GM18508 (cell line): Measurements from ENCODE around the gene COPZ1.
"Not testable (repeated sequence)": the region's sequence is repeated elsewhere in the genome, so short reads cannot be mapped to it uniquely, and the experiment has no call there.

Experiments
- ATAC-seq: cut with Tn5 transposase; IDR thresholded peaks from one replicate; pipeline ENCODE4 v1.9.1; 2021; ENCODE audit warnings: moderate number of reproducible peaks; ENCODE audit not compliant: insufficient read depth, unreplicated experiment

The COPZ1 gene, protein sequence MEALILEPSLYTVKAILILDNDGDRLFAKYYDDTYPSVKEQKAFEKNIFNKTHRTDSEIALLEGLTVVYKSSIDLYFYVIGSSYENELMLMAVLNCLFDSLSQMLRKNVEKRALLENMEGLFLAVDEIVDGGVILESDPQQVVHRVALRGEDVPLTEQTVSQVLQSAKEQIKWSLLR

DNA sequence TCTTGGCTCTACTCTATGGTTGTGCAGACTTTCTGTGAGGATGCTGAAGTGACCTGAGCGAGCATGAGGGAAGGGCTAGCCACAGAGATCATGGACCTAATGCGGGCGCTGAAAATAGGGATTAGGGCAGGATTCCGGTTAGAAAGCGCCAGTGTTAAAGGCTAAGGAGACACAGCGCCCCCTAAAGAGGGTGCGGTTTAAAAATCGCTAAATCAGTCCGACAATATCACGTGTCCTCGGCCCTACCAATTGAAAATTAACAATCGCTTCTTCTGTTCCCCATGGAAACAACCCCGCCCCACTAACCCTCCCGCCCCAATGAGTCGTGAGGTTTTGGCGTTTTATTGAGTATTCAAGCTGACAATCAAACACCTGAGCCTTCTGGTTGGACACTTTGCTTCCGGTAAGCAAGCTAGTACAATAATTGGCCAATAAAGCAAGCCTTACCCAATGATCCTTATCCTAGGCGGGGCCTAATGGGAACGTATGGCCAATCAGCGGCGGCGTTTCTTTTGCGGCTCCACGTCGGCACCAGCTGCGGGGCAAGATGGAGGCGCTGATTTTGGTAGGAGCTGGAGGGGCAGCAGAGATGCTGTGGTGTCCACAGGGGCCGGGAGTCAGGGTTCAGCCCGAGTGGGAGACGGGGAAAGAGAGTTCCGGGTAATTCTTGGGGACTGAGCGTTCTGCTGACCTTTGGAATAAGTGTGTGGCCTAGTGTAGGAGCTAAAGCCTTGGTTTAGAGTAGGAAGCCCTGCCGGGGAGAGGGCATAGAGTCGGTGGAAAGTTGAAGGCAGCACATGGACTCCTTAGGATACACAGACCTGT, at the start of gene COPZ1:
Gene COPZ1 (plus strand): TSS at position 515 of the 825 bp plus-strand sequence. CDS start 33 bp downstream, at position 548.
- peak; percentile 93 for ATAC-seq

DNA sequence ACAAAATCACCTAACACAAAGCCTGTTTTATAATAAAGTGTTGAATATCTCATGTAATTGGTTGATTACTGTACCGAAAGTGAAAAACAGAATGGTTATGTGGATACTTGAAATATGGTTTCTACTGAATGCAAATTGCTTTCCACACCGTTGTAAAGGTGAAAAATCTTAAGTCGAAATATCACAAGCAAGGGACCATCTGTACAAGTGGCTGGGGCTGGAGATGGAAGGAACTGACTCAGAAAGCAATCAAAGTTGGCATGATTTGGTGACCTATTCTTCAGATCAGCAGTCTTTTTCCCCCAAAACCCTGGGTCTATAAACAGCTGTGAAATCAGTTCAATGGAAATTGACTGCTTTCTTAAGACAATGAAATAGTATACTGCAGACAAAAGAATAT, 48.6 kb upstream of the COPZ1 start:
- no peak for ATAC-seq

DNA sequence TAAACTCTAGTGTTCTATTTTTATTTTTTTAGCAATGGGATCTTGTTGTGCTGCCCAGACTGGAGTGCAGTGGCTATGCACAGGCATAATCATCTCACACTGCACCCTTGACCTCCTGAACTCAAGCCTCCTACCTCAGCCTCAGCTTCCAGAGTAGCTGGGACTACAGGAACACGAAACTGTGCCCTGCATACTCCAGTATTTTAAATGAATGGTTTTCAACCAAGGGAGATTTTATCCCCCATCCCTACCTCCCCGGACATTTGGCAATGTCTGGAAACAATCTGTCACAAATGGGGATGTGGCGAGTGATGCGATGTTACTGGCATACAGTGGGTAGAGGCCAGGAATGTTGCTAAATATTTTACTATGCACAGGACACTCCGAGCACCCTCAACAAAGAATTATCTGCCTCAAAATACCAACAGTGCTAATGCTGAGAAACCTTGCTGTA, 47.1 kb upstream of the COPZ1 start:
- ATAC-seq: no peak

DNA sequence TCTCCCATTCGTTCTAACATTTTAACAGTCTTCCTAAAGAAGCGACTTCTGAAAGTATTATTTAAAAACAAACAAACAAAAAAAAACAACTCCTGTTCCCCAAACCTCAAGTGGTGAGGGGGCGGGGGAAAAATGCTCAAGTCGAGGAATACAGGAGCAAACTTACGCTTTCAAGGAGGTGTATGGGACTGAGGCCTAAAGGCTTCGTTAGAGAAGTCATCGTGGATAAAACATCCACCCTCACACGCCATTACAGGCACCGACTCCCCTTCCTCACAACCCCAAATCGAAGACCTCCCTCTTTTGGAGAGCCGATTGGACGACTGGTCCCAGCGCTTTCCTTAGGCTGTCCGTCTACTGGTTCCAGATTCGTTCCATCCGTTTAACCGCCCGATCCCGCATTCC, 45.7 kb upstream of the COPZ1 start:
- no peak for ATAC-seq

DNA sequence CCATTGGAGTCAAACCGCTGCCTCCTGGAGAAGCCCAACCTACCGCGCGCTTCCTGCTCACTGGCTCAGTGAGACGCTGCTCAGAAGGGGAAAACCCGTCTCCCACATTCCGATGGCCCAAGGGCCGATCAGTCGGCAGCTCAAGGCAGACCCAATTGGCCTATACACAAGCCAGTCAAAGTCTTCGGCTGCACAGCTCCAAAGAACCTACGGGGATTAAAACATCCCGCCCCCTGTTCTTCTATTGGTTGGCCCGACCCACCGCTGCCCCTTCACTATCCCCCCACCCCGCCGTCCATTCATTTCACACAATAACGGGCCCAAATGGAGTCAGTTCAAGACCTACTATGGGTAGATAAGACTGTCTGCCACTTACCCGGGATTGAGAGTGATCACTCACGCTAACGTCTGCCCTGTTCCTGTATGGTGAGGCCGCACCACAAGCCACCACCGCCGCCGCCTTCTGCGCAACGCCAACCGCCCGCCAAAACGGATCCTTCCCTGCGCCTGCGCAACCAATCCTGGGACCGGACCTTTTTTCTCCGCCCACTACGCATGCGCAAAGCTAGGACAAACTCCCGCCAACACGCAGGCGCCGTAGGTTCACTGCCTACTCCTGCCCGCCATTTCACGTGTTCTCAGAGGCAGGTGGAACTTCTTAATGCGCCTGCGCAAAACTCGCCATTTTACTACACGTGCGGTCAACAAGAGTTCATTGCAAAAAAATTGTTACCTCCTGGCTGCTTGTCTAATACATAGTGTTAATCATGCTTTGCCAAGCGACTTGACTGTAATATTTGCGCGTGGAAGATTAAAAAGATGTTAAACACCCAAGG, 45.1 kb upstream of the COPZ1 start, which contains the start of gene CBX5:
Gene CBX5 (minus strand): TSS at position 491 of the 836 bp plus-strand sequence. CDS start 22,472 bp downstream, outside the sequence.
- ATAC-seq: peak; percentile 78

DNA sequence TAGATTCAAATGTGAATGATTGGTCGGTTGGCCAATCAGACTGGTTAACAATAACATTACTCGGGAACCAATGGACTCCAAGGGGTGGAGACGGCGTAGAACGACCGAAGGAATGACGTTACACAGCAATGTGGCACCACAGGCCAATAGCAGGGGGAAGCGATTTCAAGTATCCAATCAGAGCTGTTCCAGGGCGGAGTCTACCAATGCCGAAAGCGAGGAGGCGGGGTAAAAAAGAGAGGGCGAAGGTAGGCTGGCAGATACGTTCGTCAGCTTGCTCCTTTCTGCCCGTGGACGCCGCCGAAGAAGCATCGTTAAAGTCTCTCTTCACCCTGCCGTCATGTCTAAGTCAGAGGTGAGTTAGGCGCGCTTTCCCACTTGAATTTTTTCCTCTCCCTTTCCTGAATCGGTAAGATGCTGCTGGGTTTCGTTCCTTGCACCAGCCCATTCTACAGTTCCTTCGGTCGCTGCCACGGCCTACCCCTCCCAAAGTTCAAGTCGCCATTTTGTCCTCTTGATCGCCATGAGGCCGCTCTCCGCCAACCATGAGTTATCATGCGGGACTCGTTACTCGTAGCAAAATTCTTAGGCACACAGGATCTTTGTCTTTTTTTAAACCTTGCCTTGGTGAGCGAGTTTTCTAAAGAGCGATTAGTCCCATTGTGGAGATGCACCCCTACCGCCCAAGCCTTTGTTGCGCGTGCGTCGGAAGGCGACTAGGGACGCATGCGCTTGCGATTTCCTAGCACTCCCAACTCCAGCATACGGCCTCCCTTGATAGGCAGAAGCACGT, 44.3 kb upstream of the COPZ1 start, which contains the start of gene HNRNPA1:
Gene HNRNPA1 (plus strand): TSS at position 259 of the 793 bp plus-strand sequence. CDS start 82 bp downstream, at position 341.
- ATAC-seq: peak; percentile 67

DNA sequence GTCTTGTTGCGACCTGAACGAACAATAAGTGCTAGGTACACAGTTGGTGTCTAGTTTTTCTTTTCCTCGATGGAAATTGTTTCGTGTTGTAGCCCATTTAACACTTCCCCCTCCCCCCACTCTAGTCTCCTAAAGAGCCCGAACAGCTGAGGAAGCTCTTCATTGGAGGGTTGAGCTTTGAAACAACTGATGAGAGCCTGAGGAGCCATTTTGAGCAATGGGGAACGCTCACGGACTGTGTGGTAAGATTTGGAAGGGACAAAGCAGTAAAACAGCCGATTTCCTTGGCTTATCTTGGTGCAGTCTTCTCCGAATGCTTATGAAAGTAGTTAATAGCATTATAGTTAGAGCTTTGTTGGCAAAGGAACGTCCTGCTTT, 43.7 kb upstream of the COPZ1 start:
- ATAC-seq: not testable (repeated sequence)

DNA sequence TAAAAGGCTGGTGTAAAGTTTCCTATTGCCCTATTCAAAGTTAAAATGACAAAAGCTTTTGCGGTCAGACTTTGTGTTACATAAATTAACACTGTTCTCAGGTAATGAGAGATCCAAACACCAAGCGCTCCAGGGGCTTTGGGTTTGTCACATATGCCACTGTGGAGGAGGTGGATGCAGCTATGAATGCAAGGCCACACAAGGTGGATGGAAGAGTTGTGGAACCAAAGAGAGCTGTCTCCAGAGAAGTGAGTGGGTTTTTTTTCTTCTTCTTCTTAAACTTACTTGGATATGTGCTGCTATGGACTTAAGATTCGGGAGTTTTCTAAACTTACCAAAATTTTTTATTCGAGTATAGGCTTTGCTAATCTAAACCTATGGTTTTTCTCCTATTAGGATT, 43.2 kb upstream of the COPZ1 start:
- ATAC-seq: not testable (repeated sequence)

DNA sequence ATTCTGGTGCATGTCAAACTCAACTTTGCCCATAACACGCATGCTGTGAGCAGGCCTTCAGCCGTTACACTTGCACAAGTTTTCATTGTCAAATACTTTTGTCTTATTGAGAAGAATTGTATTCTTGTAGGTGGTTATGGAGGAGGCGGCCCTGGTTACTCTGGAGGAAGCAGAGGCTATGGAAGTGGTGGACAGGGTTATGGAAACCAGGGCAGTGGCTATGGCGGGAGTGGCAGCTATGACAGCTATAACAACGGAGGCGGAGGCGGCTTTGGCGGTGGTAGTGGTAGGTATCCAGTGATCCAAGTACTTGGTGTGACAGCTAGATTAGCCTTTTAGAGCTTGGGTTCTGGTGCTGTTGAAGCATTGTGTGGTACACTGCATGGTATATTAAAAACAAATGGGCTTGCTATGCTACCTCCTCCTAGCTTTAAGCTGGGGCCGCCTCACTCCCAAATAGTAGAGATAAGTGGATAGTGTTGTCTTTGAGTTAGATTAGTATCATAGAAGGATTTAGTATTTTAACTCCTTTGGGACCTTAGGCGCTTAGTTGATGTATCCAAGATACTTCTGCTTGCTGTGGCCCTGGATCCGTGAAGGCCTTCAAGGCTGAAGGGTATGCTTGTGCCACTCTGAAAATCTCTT, 41.9 kb upstream of the COPZ1 start:
- no peak for ATAC-seq

DNA sequence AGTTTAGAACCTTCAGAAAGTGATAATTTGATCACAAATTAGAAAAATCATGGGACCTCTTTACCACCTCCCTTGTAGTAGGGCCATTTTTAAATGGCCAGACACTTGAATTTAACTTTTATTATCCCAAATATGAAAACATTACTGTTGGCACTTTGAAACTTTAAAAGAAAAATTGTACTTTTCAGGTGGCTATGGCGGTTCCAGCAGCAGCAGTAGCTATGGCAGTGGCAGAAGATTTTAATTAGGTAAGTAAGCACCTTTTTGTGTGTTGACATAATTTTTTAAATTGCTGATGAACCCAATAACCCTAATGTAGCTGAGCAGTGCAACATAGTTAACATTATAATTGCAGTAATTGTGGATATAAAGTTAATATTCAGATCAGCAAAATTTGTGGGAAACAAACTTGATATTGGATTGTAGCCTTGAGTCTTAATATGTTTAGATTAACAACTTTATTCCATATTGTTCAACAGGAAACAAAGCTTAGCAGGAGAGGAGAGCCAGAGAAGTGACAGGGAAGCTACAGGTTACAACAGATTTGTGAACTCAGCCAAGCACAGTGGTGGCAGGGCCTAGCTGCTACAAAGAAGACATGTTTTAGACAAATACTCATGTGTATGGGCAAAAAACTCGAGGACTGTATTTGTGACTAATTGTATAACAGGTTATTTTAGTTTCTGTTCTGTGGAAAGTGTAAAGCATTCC, 40.7 kb upstream of the COPZ1 start:
- not testable (repeated sequence) for ATAC-seq

DNA sequence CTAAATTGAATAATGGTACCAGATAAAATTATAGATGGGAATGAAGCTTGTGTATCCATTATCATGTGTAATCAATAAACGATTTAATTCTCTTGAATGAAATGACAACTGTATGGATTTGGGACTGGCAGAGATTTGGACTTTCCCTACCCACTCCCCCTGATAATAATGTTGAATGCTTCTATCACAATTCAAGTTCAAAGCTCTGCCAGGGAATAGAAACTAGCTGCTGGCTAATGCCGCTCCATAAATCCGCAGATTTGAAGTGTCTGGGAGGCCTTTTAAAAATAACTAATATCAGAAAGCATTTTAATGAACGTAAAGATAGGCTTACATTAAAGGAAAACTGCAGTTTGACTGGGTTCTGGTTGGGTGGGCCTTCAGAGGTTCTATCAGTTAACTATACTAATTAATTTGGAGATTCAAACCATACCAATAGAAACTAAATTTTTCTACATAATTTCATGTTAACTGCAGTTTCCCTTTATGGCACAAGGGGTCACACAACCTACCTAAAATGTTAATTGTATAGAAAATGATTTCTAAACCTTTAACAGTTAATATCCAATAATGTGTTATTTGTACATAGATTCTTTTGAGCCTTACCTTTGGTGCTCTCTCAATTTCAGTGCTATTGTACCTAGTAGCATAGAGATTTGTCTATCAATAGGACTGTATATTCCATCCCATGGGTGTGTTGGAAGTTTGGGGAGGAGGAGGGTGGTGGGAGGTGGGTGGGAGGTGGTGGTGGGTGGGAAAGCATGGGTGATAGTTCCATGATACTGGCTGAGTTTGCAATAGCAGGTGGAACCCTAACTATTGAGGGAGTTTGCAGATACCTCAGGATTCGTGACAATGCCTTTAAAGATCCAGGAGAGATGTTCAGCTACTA, 39.5 kb upstream of the COPZ1 start:
- no peak for ATAC-seq

DNA sequence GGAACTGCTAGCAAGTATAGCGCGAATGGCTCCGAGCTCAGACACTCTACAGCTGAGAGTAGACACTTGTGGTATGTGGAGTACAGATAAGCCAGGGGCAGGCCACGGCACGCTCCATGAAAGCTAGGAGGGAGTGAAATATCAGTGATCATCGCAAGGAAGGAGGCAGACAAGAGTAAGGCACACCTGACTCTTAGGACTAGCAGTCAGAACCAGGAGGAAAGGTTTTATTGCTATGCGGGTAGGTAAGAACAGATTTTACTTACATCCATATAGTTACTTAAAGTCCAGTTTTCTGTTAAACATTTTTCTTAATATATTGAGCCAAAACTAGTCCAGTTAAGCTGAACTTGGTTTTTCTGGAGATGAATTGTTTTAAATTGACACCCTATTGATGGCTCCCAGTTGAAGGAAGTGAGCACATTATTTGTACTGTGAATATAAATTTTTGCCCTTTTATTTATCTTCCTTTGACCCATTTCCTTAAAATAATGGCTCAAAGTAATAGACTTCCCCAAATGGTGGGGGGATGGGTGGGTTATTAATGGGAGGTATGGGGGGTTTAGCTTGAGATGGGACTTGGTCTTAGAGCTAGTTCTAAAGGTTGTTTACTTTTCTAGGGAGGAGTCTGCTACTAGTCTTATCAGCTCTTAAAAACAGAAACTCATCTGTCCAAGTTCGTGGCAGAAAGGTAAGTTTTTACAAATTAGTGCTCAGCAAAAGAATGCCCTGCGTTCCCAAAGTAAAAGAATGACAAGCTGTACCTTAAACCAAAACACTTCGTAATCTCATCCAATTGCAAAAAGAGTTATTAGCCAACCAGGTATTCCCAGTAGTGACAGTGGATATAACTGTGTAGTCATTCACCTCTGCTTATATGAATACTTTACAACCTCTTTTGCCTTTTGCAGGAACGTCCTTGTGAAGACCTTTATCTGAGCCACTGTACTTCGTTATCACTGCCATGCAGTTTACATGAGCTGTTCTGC, 38.6 kb upstream of the COPZ1 start:
- no peak for ATAC-seq

DNA sequence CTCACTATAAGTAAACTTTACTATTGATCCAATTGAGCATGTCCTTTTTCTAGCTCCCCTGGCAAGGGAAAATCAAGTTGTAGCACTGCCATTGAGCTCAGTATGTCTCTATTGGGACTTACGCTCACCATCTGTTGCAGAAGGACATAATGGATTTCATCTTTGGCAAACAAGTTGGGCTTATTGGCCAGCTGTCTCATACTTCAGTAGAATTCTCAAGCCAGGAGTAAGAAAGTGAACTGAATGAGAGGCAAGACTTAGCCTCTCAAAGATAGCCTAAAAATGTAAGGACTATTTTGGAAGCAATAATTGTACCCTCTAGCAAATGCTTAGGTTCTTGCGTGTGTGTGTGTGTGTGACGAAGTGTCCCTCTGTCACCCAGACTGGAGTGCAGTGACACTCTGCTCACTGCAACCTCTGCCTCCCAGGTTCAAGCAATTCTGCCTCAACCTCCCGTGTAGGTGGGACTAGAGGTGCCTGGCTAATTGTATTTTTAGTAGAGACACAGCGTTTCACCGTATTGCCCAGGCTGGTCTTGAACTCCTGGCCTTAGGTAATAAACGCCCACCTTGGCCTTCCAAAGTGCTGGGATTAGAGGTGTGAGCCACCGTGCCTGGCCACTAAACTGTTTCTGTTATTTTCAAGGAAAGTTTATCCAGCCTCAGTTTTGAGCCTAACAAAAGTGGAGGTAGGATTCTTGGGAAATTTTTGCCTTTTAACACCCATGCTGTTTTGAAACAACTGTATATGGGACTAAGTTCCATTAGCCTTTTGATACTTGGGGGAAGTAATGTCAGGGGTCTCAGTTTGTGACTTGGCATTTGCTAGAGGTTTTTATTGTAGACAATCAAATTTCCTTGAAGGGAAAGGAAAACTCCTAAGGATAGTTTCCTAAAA, 37.4 kb upstream of the COPZ1 start:
- ATAC-seq: no peak

DNA sequence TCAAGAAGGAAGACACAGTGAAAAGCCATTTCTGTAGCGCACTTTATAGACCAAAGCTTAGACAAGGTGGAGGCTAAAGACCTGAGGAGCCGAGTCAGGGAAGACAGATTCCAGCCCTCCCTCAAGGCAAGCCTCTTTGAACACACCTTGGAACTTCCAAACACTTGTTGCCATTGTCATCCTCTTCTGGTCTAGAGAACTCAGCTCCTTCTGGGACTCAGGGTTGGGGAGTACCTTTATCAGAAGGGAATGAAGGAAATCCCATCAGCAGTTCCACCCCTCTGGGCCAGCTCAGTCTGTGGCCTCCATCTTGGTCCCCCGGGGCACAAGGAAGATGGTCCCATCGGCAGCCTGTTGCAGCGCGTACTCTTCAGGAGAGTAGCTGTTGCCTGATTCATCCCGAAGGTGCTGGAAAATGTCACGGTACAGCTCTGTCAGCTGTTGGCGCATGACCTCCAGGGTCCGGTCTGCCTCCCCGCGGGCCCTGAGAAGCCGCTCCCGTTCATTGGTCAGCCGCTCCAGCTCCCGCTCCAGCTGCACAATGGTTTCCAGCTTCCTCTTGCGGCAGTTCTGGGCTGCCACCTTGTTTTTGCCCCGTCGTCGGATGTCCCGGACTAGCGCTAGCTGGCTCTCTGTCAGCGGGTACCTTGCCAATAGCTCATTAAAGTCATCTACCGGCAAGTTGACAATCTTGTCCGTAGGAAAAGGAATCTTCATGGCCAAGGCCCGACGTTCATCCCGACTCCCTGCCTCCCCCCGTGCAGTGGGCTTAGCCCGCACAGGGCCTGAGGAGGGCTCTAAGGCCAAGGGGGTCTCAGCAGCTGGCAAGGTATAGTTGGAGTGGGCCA, 32.6 kb upstream of the COPZ1 start:
- no peak for ATAC-seq

DNA sequence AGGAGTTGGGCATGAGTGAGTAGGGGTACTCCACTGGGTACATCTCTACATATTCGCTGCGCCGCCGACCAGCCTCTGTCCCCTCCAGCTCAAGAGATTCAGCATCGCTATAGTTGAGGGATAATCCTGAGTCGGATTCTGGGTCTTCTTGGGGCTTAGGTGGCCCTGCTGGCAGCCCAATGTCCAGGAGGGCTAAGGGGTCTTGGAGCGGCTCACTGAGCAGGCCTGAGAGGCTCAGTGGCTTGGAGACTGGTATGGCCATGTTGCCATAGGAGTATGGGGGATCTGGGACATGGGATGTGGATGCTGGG, 32.0 kb upstream of the COPZ1 start:
- ATAC-seq: no peak
